HG03571 (cell line): ENCODE measurements around the gene CCDC59.

Experiments used
- ATAC-seq: cut with Tn5 transposase; IDR thresholded peaks from one replicate; pipeline ENCODE4 v1.9.1; 2021; ENCODE audit not compliant: unreplicated experiment

The CCDC59 gene

GRCh38 chr12:82319276-82319675 is 38.9 kb downstream of the CCDC59 start:
- no peak for ATAC-seq

- no peak for ATAC-seq
Observed at GRCh38 chr12:82314406-82314892, 43.7 kb downstream of the CCDC59 start.
